Glomerular endothelial cell (primary cell): Measurements from ENCODE around the gene H19. TPM values are rescaled to one million over a fixed set of nuclear protein-coding genes. Genes with fewer than 3 reads are reported as not detected.

Experiments used
- DNase-seq: peaks from one replicate; pipeline ENCODE4 v3.0.0-alpha.2; 2011; ENCODE audit warnings: low read depth, low spot score; ENCODE audit errors: extremely low read depth
- total RNA-seq: library from RNA; depleted of rRNA; stranded (reverse); fragments of >200 nt; gene quantifications from 2 replicates; pipeline ENCODE4 v1.2.3, GENCODE V29; 2015

Gene H19
- 91.3 and 154 TPM in 2 replicates for total RNA-seq

GRCh38 chr11:1997755-1998154, at the start of gene H19:
H19 (minus strand) TSS chr11:1997842.
- DNase-seq: no peak

DNA sequence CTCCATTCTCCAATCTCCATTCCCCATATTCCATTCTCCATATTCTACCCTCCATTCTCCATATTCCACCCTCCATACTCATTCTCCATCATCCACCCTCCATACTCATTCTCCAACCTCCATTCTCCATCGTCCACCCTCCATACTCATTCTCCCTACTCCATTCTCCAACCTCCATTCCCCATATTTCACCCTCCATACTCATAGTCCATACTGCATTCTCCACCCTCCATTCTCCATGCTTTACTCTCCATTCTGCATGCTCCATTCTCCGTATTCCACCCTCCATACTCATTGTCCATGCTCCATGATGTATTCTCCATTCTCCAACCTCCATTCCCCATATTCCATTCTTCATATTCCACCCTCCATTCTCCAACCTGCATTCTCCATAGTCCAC, 44.3 kb upstream of the H19 start:
- no peak for DNase-seq

DNA sequence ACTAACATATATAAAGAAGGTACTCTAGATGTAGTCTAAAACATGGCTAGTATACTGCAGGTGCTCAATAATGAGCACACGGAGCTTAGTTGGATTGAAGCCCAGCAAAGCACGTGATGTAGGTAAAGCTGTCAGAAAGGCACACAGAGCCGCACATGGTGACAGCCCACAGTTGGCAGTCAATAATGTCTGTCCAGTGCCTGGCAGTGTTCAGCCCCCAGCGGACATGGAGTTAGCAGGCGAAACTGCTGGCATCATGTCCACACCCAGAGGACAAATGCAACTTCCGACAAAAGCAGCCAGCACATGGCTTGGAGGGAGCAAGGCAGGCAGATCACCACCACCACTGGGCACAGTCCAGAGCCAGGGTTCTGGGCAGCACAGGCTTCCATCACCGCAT, 43.5 kb upstream of the H19 start:
- no peak for DNase-seq

DNA sequence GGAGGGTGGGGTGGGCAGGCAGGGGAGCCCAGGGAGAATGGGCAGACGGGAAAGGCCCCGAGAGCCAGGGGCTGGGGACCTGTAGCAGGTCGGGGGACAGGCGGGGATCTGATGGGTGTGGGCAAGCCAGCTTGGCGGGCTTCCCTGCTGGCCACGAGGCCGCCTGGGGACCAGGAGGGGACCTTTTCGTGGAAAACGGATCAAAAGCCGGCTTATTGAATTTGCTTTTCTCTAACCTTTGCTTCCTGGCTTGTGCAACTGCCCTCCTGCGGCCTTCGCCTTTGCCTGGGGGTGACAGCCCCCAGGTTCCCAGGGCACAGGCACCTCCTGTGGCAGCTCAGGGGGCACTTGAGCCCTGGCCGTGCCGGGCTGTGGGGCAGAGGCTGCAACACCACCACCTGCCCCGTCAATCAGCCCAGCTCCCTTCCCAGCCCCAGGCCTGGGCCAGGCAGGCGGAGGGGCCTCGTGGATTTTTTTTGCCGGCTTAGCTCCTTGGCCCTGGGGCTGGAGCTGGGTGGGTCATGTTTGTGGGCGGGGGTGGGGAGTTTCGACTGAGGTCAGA, 41.6 kb upstream of the H19 start:
- no peak for DNase-seq

- DNase-seq: no peak
Observed at GRCh38 chr11:2036863-2037486, 39.3 kb upstream of the H19 start.

DNA sequence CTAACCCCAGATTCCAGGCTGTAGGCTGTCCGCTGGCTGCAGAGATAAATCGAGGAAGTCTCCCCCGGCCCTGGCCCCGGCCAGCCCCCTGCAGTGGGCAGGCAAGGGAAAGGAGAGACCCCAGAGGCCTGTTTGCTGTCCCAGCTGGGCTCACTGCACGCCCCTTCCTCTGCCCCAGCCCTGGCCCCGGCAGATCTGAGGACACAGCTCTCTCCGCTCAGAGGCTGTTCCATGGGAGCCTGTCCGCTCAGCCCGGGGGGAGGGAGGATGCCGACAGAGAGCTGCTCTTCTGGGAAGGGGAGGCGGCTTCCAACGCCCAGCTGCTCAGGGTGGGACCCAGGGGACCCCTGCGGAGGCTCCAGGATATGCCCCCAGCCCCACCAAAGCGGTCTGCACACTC, 37.7 kb upstream of the H19 start:
- no peak for DNase-seq

GRCh38 chr11:2031058-2031457, 33.4 kb upstream of the H19 start:
- no peak for DNase-seq

GRCh38 chr11:2027708-2028107, 30.1 kb upstream of the H19 start:
- no peak for DNase-seq

DNA sequence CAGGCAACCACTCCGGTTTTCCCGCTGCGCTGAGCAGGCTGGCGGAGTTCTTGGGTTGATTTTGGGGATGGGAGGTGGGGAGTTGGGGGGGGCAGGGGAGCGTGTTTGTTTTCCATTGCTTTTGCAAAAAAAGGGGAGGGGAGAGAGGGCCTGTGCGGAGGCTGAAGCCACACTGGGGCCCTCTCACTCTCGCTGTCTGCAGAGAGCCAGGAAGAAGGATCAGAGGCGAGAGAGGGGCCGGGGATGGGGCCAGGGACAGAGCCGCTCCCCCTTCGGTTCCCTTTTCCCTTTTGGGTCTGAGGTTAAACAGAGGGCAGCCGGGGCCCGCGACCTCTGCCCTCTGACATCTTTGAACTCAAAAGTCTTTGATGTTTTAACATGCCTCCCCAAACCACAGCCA, 17.4 kb upstream of the H19 start:
- no peak for DNase-seq

GRCh38 chr11:2012440-2012839, 14.8 kb upstream of the H19 start:
- DNase-seq: no peak

DNA sequence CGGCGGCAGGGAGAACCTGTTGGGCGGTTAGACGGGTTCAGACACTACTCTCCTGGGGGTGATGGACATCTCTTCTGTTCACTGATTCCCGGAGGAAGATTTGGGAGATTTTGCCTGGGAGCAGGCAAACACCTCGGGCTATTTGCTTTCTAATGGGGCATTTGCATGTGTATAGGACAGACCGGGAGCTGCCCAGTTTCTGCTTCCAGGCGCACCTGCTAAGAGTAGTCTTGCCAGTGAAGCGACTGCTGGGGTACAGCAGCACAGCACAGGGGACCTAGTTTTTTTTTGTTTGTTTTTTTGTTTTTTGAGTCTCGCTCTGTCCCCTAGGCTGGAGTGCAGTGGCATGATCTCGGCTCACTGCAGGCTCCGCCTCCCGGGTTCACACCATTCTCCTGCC, 6.8 kb upstream of the H19 start:
- DNase-seq: no peak

DNA sequence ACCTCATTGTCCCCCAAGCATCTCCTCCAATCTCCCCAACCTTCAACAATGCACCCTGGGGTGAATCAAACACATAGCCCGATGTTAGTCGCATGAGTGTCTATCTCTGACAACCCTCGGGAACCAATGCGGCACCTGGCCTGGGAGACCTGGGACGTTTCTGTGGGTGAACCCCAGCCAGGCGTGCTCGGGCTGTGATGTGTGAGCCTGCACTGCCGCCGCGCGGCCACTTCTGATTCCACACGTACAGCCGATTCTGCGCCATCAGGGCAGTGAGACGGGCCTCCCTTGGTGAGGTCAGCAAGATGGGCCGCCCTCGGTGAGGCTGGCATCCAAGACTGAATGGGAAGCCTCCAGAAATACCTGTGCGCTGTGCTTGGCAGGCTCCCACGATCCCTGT, 5.2 kb upstream of the H19 start:
- no peak for DNase-seq

GRCh38 chr11:2002042-2002776, 4.6 kb upstream of the H19 start:
- DNase-seq: no peak

DNA sequence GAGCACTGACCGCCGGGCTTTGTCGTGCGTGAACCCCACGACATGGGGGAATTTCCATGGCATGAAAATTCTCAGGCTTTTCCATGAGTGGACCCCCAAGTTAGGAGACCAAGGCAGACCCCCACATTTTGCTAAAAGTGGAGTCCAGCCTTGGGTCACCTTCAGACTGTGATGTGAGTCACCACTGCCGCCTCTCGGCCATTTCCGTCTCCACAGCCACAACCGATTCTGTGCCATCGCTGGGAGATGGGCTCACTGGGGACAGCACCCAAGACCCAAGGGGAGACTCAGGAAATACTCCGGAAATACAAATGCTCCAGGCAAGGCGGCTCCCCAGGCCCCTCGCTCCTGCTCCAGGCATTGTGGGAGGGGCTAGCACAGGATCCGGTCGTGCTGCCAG, 1.2 kb upstream of the H19 start:
- DNase-seq: no peak

- DNase-seq: no peak
Observed at GRCh38 chr11:1998290-1998689, 648 bp upstream of the H19 start.

- DNase-seq: no peak
Observed at GRCh38 chr11:1994121-1994520, 3.5 kb downstream of the H19 start.

DNA sequence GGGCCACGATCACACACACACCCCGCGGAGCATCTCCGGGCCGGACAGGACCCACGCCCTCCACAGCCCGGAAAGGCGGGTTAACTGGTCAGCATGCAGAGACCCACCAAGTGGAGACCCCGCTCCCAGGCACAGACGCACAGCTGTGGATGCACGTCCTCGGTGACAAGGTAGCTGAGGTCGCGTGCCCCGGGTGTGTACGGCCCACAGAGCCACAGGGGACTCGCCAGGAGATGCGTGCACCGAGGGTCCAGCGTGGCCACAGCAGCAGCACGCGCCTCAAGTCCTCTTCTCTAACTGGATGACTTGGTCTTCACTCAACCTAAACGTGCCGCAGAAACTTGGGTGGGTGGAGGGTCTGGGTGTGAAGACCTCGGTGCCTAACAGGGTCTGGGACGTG, 5.5 kb downstream of the H19 start:
- DNase-seq: no peak

DNA sequence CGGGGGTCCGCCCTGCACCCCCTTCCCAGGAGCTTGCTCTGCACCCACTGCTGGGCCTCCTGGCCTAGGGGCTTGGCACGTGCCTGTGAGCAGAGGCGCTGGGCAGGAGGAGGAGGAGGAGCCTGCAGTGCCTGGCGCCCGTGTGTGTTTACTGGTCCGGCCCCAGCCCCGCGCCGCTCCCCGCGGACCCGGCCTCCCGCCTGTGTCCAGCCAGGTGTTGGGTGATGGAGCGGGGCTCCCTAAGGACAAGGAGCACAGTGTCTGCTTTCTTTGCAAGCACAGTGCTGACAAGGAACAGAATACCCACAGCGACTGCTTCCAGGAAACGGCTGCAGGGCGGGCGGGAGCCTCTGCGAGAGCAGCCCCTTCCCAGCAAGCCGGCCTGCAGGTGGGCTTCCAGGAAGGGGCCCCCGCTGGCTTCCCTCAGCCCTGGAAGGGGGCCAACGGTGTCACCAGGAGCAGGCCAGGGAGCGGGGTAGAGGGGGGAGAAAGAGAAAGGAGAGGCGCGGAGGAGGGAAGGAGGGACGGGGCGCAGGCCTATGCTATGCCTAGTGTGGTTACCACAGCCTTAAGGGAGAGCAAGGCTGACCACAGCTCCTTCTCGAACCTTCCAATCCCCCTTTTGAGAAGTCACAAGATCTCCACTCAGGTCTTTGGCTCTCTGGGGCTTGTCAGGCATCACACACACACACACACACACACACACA, 6.6 kb downstream of the H19 start:
- DNase-seq: no peak

GRCh38 chr11:1989953-1990352, 7.7 kb downstream of the H19 start:
- DNase-seq: no peak

- no peak for DNase-seq
Observed at GRCh38 chr11:1988667-1989317, 8.8 kb downstream of the H19 start.

DNA sequence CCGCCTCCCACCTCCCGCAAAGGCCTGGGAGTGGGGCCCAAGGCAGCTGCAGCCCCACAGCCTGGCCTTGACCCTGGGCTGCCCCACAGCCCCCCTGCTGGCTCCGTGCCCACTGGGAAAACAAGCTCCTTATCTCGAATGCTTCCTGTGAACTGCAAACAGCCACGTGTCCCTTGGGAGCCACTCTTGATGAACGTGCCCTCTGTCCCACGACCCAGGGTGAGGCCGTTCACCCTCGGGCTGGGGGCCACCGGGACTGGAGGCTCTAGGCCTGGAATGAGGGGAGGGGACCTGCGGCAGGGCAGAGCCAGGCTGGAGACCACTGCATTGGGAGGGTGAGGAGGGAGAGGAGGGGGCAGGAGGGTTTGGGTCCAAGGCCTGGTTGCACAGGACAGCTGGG, 9.5 kb downstream of the H19 start:
- DNase-seq: no peak
